ENCODE measurements around the gene SPINK4.
A peak's percentile ranks its signal among the peaks of the same experiment; 100 is the strongest.

SPINK4 gene

DNA sequence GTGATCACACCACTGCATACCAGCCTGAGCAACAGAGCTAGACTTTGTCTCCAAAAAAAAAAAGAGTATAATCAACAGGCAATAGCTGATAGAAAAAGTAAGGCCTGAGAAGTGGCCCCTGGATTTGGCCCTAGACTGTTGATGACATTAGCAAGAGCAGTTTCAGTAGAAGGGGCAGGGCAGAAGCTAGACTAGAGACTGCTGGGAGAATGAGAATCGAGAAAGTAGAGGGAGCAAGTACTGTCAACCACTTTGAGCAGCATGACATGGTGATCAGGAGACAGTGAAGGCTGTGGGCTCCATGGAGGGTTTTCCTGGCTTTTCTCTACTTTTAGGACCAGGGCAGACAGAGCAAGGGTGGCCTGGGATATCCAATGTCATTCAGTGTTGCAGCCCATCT lies 37.9 kb upstream of the SPINK4 start:
- DNase-seq (ENCODE audit: low read depth in 2 of 2), result no peak
- TF ChIP-seq, protein P1, sequence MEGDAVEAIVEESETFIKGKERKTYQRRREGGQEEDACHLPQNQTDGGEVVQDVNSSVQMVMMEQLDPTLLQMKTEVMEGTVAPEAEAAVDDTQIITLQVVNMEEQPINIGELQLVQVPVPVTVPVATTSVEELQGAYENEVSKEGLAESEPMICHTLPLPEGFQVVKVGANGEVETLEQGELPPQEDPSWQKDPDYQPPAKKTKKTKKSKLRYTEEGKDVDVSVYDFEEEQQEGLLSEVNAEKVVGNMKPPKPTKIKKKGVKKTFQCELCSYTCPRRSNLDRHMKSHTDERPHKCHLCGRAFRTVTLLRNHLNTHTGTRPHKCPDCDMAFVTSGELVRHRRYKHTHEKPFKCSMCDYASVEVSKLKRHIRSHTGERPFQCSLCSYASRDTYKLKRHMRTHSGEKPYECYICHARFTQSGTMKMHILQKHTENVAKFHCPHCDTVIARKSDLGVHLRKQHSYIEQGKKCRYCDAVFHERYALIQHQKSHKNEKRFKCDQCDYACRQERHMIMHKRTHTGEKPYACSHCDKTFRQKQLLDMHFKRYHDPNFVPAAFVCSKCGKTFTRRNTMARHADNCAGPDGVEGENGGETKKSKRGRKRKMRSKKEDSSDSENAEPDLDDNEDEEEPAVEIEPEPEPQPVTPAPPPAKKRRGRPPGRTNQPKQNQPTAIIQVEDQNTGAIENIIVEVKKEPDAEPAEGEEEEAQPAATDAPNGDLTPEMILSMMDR (IDR thresholded peaks at IDR 0.05; ENCODE audit: low read depth, low read length), result no peak
- no peak overlapping the region for H3K4me3 ChIP-seq (replicated peaks in 1 of 2; ENCODE audit: low read depth in 2 of 2, low read length in 2 of 2)

DNA sequence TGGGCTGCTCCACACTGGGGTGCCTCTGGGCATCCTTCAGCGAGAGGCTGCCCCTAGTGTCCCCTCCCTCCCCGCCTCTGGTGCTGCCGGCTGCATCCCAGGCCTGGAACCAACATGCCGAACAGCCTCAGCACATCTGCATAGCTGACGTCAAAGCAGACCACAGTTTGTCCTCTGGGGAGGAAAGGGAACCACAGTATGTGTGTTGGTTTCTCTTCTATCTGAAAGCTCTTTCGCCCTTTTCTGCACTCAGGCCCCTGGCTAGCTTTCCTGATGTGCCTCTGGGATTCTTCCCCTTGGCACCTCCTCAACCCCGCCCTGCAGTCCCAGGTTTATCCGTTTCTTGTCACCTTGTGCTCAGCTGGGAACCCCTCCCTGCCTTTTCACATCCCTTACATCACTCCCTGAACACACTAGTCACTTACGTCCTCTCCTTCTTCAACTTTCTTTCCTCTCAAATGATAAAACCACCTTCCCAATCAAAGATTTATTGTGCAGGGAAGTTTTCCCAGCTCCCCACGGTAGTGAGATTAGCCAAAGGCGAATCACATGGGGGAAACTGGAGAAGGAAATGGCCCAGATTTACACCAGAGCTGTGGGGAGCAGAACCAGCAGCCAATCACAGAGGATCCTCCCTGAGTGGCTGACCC lies 37.3 kb upstream of the SPINK4 start:
- no peak overlapping the region for H3K4me3 ChIP-seq (replicated peaks in 1 of 2; ENCODE audit: low read depth in 2 of 2, low read length in 2 of 2)
- DNase-seq (ENCODE audit: low read depth in 2 of 2), result peak; percentile 84 to 86
- TF ChIP-seq, protein P1 (IDR thresholded peaks at IDR 0.05; ENCODE audit: low read depth, low read length), result no peak

DNA sequence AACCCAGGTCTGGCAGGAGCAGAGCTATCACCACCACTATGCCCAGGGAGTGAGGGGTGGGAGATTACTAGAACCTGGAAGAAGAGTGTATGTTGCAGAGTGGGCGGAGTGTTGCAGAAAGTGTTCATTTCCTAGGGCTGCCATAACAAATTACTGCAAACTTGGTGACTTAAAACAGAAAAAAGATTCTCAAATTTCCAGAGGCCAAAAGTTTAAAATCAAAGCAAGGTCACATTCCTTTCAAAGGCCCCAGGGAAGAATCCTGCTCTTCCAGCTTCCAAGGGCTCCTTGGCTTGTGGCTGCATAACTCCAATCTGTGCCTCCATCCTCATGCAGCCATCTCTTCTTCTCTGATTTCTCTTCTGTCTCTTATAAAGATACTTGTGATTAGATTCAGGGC lies 30.6 kb upstream of the SPINK4 start:
- TF ChIP-seq, protein P1 (IDR thresholded peaks at IDR 0.05; ENCODE audit: low read depth, low read length), result no peak
- DNase-seq (ENCODE audit: low read depth in 2 of 2), result no peak
- no peak overlapping the region for H3K4me3 ChIP-seq (replicated peaks in 1 of 2; ENCODE audit: low read depth in 2 of 2, low read length in 2 of 2)

DNA sequence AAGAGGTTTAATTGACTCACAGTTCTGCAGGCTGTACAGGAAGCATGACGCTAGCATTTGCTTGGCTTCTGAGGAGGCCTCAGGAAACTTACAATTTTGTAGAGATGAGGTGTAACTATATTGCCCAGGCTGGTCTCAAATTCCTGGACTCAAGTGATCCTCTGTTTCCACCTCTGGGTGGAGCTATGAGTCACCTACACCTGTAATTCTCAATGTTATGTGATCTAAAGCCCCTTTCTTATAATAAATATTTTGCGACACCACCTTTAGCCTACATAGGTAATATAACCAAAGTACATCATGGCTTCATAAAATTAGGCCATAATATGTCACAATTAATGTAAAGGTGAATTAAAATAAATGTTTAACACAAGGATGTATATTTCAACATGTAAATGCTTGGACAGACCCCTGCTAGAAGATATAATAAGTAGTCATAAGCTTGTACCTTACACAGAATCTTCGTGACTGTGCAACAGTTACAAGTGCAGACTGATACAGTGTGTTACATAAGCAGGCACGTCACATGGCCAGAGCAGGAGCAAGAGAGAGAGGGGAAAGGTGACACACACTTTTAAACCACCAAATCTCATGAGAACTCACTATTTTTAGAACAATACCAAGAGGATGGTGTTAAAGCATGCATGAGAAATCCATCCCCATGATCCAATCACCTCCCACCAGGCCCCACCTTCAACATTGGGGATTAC lies 29.8 kb upstream of the SPINK4 start:
- H3K4me3 ChIP-seq (replicated peaks in 1 of 2; ENCODE audit: low read depth in 2 of 2, low read length in 2 of 2), result no peak overlapping the region
- DNase-seq (ENCODE audit: low read depth in 2 of 2), result no peak
- TF ChIP-seq, protein P1 (IDR thresholded peaks at IDR 0.05; ENCODE audit: low read depth, low read length), result no peak

GRCh38 chr9:33211695-33212393 lies 28.1 kb upstream of the SPINK4 start:
- DNase-seq (ENCODE audit: low read depth in 2 of 2), result peak in 1 of 2 donors; percentile 53
- no peak overlapping the region for H3K4me3 ChIP-seq (replicated peaks in 1 of 2; ENCODE audit: low read depth in 2 of 2, low read length in 2 of 2)
- TF ChIP-seq, protein P1 (IDR thresholded peaks at IDR 0.05; ENCODE audit: low read depth, low read length), result no peak

GRCh38 chr9:33220681-33221567 lies 19.0 kb upstream of the SPINK4 start:
- TF ChIP-seq, protein P1 (IDR thresholded peaks at IDR 0.05; ENCODE audit: low read depth, low read length), result no peak
- no peak overlapping the region for H3K4me3 ChIP-seq (replicated peaks in 1 of 2; ENCODE audit: low read depth in 2 of 2, low read length in 2 of 2)
- no peak for DNase-seq (ENCODE audit: low read depth in 2 of 2)

Measured in cardiac fibroblast (primary cell).